Thyroid gland (tissue), 4 donors: Measurements from ENCODE around the gene BMP8B.

Source experiments
- POLR2A ChIP-seq, 2 donors: fragments of 450-650 bp; IDR thresholded peaks; one replicate each; pipeline ENCODE4 v1.6.1; 2017; ENCODE audit warnings: antibody characterized with exemption in 2 of 2, mild to moderate bottlenecking in 2 of 2, moderate library complexity in 1 of 2
- TF ChIP-seq, protein P1 (sequence below), 6 experiments: fragments of 200-600 bp in 3 of 6; fragments of 450-650 bp in 3 of 6; sonication (generic) in 3 of 6; IDR thresholded peaks; one replicate each; pipeline ENCODE4 v1.5.1; 2016 to 2019; ENCODE audit warnings: antibody characterized with exemption in 6 of 6, mild to moderate bottlenecking in 2 of 6, inconsistent platforms in 1 of 6, moderate library complexity in 1 of 6

GRCh38 chr1:39782103-39782502 is 6.6 kb downstream of the BMP8B start:
- TF ChIP-seq, protein P1, sequence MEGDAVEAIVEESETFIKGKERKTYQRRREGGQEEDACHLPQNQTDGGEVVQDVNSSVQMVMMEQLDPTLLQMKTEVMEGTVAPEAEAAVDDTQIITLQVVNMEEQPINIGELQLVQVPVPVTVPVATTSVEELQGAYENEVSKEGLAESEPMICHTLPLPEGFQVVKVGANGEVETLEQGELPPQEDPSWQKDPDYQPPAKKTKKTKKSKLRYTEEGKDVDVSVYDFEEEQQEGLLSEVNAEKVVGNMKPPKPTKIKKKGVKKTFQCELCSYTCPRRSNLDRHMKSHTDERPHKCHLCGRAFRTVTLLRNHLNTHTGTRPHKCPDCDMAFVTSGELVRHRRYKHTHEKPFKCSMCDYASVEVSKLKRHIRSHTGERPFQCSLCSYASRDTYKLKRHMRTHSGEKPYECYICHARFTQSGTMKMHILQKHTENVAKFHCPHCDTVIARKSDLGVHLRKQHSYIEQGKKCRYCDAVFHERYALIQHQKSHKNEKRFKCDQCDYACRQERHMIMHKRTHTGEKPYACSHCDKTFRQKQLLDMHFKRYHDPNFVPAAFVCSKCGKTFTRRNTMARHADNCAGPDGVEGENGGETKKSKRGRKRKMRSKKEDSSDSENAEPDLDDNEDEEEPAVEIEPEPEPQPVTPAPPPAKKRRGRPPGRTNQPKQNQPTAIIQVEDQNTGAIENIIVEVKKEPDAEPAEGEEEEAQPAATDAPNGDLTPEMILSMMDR (IDR thresholded peaks at IDR 0.05) = no peak
- TF ChIP-seq POLR2A (IDR thresholded peaks at IDR 0.05) = no peak
